C4-2B (cell line): ENCODE data around the gene DAPL1.

Source experiments
- H3K27ac ChIP-seq: fragments of 450-650 bp; 2 replicates; pipeline ENCODE4 v1.5.1; 2017
- CTCF ChIP-seq: fragments of 450-650 bp; conservative IDR thresholded peaks from 2 replicates; pipeline ENCODE4 v1.5.1; 2017; ENCODE audit warnings: mild to moderate bottlenecking
- ZFX ChIP-seq: fragments of 450-650 bp; IDR thresholded peaks from 2 replicates; pipeline ENCODE4 v1.6.1; 2017

The DAPL1 gene

GRCh38 chr2:158753641-158754611 lies 41.2 kb upstream of the DAPL1 start:
- TF ChIP-seq ZFX = no peak
- TF ChIP-seq CTCF = peak; percentile 92
- peak overlapping the region; percentile 24; the same call in 1 of the 2 replicates for H3K27ac ChIP-seq

- no peak overlapping the region for H3K27ac ChIP-seq
- TF ChIP-seq ZFX (no peak), CTCF (peak; percentile 47)
Measured at GRCh38 chr2:158755310-158756087, 39.6 kb upstream of the DAPL1 start.

GRCh38 chr2:158756331-158756730 lies 38.8 kb upstream of the DAPL1 start:
- no peak for TF ChIP-seq ZFX
- H3K27ac ChIP-seq = no peak overlapping the region

- no peak for TF ChIP-seq CTCF
- no peak for TF ChIP-seq ZFX
- no peak overlapping the region for H3K27ac ChIP-seq
Measured at GRCh38 chr2:158756976-158757375, 38.1 kb upstream of the DAPL1 start.

GRCh38 chr2:158760887-158761286 lies 34.2 kb upstream of the DAPL1 start:
- H3K27ac ChIP-seq = no peak overlapping the region
- TF ChIP-seq CTCF (no peak), ZFX (no peak)

GRCh38 chr2:158761621-158762020 lies 33.5 kb upstream of the DAPL1 start:
- TF ChIP-seq CTCF (no peak), ZFX (no peak)
- H3K27ac ChIP-seq = no peak overlapping the region

- TF ChIP-seq ZFX (no peak), CTCF (no peak)
Measured at GRCh38 chr2:158762336-158762735, 32.8 kb upstream of the DAPL1 start.

More at GRCh38 chr2:158762336-158762735, 32.8 kb upstream of the DAPL1 start:
- H3K27ac ChIP-seq = no peak overlapping the region
